Uterus (tissue), 2 donors: Measurements from ENCODE around the gene KRT86.

ENCODE experiments used
- POLR2A ChIP-seq, 2 donors: fragments of 450-650 bp; IDR thresholded peaks; one replicate each; pipeline ENCODE4 v1.6.1; 2016; ENCODE audit warnings: antibody characterized with exemption in 2 of 2, mild to moderate bottlenecking in 1 of 2, moderate library complexity in 1 of 2
- TF ChIP-seq, protein P1 (sequence below), 4 experiments: fragments of 200-600 bp in 2 of 4; fragments of 450-650 bp in 2 of 4; sonication (generic) in 2 of 4; IDR thresholded peaks; one replicate each; pipeline ENCODE4 v1.5.1; 2016 to 2019; ENCODE audit warnings: antibody characterized with exemption in 4 of 4, mild to moderate bottlenecking in 2 of 4, moderate library complexity in 1 of 4

DNA sequence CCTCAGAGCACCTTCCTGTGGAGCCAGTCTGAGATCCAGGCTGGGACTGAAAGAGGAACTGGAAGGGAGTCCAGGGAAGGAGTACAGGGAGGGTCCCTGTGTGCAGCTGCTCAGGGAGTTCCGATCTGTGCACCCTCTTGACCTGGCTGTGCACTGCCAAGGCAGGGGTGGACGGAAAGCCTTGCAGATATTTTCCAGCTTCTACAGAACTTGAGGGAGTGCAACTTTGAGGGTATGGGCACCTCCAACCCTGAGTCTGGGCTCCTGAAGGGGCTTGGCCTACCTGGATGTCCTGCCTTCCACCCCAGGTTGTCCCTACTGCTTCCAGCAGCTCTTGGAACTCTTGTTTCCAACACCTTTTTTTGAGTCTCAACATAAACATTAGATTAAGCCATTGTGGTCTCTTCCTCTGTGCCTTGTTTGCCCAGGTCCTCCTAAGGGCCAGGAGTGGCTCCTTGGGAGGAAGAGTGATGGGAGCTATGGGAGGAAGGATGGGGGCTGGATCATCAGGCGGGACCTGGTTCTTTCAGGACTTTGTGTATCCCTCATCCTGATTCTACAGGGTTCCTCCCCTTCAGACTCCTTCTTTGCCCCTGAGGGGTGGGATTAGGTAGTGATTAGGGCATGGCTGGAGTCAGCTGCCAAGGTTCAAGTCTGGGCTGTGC lies 37.9 kb upstream of the KRT86 start:
- TF ChIP-seq, protein P1, sequence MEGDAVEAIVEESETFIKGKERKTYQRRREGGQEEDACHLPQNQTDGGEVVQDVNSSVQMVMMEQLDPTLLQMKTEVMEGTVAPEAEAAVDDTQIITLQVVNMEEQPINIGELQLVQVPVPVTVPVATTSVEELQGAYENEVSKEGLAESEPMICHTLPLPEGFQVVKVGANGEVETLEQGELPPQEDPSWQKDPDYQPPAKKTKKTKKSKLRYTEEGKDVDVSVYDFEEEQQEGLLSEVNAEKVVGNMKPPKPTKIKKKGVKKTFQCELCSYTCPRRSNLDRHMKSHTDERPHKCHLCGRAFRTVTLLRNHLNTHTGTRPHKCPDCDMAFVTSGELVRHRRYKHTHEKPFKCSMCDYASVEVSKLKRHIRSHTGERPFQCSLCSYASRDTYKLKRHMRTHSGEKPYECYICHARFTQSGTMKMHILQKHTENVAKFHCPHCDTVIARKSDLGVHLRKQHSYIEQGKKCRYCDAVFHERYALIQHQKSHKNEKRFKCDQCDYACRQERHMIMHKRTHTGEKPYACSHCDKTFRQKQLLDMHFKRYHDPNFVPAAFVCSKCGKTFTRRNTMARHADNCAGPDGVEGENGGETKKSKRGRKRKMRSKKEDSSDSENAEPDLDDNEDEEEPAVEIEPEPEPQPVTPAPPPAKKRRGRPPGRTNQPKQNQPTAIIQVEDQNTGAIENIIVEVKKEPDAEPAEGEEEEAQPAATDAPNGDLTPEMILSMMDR (IDR thresholded peaks at IDR 0.05), result no peak
- no peak for TF ChIP-seq POLR2A (IDR thresholded peaks at IDR 0.05)
